ENCODE results near the gene THRB. TPM values are rescaled to one million over a fixed set of nuclear protein-coding genes. Genes with fewer than 3 reads are reported as not detected.

Gene THRB
- total and polyA plus RNA-seq, 8 donors = 2.1 to 12.4 (median 7.8) TPM

- H3K9me3 ChIP-seq = no peaks in the 10 kb centered on the region
- no peak for FAIRE-seq
- peak in 1 of 4 donors; percentile 12 for ATAC-seq
- H3K27ac ChIP-seq = no peak overlapping the region
- H3K27me3 ChIP-seq = no peaks in the 10 kb centered on the region
- DNase-seq = no peak
- no peak overlapping the region for H3K4me3 ChIP-seq
- TF ChIP-seq CTCF (IDR thresholded peaks at IDR 0.05) = no peak
- no peaks in the 10 kb centered on the region for H3K36me3 ChIP-seq
- intact Hi-C loops (cut with DNase I) = no loop called here
- no peaks in the 10 kb centered on the region for H3K4me1 ChIP-seq
Measured at GRCh38 chr3:24315971-24316370, 178.7 kb downstream of the THRB start.

- no peaks in the 10 kb centered on the region for H3K27me3 ChIP-seq
- ATAC-seq (no peak), DNase-seq (no peak), FAIRE-seq (no peak)
- 96% methylated on average over 7 of the region's 7 CpGs for WGBS, 2 donors
- H3K36me3 ChIP-seq = no peaks in the 10 kb centered on the region
- H3K27ac ChIP-seq = no peak overlapping the region
- H3K9me3 ChIP-seq = no peaks in the 10 kb centered on the region
- no peak for TF ChIP-seq CTCF (IDR thresholded peaks at IDR 0.05)
- no peaks in the 10 kb centered on the region for H3K4me1 ChIP-seq
- intact Hi-C loops (cut with DNase I) = no loop called here
- no peak overlapping the region for H3K4me3 ChIP-seq
Measured at GRCh38 chr3:24315356-24315755, 179.3 kb downstream of the THRB start.

GRCh38 chr3:24311881-24312280 lies 182.8 kb downstream of the THRB start:
- 86 to 92% methylated on average over 2 of the region's 2 CpGs for whole genome bisulfite sequencing, 2 donors
- H3K36me3 ChIP-seq = no peaks in the 10 kb centered on the region
- no peak for TF ChIP-seq CTCF (IDR thresholded peaks at IDR 0.05)
- no peak for DNase-seq
- H3K27ac ChIP-seq = no peak overlapping the region
- no peaks in the 10 kb centered on the region for H3K9me3 ChIP-seq
- no peak overlapping the region for H3K4me3 ChIP-seq
- intact Hi-C loops (cut with DNase I) = no loop called here
- FAIRE-seq = no peak
- no peak for ATAC-seq
- no peaks in the 10 kb centered on the region for H3K27me3 ChIP-seq
- H3K4me1 ChIP-seq = peaks cover 0 to 4% (median 0%) of the 10 kb centered on the region in 3 donors

GRCh38 chr3:24310887-24311286 lies 183.8 kb downstream of the THRB start:
- no peak for TF ChIP-seq CTCF (IDR thresholded peaks at IDR 0.05)
- Histone ChIP-seq H3K27ac (no peak overlapping the region), H3K4me3 (no peak overlapping the region), H3K9me3 (no peaks in the 10 kb centered on the region), H3K36me3 (no peaks in the 10 kb centered on the region), H3K4me1 (peaks cover 0 to 4% (median under 1%) of the 10 kb centered on the region in 3 donors), H3K27me3 (no peaks in the 10 kb centered on the region)
- ATAC-seq (no peak), DNase-seq (no peak), FAIRE-seq (no peak)
- intact Hi-C loops (cut with DNase I) = no loop called here

- Histone ChIP-seq H3K27me3 (no peaks in the 10 kb centered on the region), H3K27ac (no peak overlapping the region), H3K4me3 (no peak overlapping the region), H3K36me3 (no peaks in the 10 kb centered on the region), H3K4me1 (peaks cover 0 to 10% (median 7%) of the 10 kb centered on the region in 3 donors), H3K9me3 (no peaks in the 10 kb centered on the region)
- no peak for DNase-seq
- ATAC-seq = peak in 1 of 4 donors; percentile 22
- intact Hi-C loops (cut with DNase I) = no loop called here
- TF ChIP-seq CTCF (IDR thresholded peaks at IDR 0.05) = no peak
- no peak for FAIRE-seq
- 69 to 84% methylated on average over 3 of the region's 3 CpGs for WGBS, 2 donors
Measured at GRCh38 chr3:24306518-24306917, 188.1 kb downstream of the THRB start.
